Suppressor macrophage treated with lipopolysaccharide for 4 hours (primary cell): Measurements from ENCODE around the gene IGHMBP2.

ENCODE experiments used
- DNase-seq: peaks from one replicate; pipeline ENCODE4 v3.0.0-alpha.2; 2020

The IGHMBP2 gene

DNA sequence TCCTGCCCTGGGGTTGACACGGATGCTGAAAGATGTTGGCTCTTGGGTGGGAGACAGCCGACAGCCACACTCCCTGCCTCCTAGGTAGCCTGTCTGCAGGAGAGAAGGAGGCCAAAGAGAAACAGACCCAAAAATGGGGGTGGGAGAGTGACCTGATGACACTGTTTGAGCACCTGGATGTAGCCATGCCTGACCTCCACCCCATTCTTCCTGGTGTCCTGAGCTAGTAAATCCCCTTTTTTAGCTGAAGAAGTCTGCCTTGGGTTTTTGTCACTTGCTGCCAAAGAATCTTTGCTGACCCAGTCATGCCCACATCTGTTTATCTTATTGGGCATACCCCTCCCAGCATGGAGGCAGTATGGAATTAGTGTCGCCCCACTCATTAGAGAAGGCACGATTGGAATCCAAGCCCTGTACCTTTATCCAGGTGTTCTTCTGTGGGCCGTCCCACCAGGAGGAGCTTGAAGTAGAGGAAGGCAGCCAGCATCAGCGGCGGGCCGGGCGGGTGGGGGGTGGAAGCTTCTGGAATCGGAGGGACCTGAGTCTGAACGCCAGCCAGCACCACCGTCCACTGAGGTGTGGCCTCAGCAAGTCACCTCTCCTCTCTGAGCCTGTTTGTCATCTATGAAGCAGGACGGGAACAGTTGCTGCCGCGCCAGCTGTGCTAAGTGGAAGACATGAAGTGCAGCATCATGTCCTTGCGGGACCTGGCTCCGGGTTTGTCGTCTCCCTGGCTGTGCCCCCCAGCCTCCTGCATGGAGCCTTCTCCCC is 37.8 kb downstream of the IGHMBP2 start:
- no peak for DNase-seq

DNA sequence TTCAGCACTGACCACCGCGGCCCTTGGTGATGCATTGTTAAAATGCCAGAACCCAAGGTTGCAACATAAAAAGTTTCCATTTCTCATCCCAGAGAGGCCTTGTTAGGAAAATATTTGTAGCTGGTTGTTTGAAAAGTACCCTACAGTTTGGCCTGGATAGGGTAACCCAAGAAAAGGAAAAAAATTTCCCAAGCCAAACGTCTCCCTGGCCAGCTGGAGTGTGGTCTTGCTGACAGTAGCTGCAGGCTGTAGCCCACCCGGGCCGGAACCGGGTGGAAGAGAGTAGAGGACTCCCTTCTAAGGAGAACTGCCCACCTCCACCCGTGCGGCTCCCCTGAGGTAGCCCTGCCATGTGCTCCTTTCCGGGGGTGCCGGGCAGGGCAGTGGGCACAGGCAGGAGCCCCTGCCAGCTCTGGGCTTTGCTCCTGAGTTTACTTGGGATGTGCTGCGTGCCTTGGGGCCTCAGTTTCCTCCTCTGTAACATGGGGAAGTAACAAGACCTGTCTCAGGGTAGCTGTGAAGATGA is 38.5 kb downstream of the IGHMBP2 start:
- DNase-seq, result no peak

DNA sequence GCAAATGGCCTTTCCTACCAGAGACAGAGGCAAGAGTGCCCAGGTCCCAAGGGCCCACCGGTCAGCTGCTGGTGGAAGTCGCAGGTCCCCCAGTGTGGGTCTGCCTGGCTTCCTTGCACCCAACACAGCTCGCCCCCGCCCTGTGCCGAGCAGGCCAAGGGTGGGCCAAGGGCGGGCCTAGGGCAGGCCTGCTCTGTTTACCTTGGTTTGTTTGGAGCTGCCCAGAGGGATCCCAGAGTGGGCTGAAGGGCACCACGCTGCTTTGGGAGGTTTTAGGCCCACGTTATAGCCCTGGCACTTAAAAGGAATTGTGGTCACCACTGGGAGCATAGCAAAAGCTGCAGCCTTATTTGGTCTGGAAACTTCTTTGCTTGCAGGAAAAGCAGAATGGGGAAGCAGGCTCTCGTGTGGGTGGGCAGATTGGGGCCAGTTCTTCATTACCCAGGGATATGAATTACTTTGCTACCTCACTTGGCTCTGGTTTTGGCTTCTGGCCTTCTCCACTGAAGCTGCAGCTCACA is 39.1 kb downstream of the IGHMBP2 start:
- peak; percentile 73 for DNase-seq

DNA sequence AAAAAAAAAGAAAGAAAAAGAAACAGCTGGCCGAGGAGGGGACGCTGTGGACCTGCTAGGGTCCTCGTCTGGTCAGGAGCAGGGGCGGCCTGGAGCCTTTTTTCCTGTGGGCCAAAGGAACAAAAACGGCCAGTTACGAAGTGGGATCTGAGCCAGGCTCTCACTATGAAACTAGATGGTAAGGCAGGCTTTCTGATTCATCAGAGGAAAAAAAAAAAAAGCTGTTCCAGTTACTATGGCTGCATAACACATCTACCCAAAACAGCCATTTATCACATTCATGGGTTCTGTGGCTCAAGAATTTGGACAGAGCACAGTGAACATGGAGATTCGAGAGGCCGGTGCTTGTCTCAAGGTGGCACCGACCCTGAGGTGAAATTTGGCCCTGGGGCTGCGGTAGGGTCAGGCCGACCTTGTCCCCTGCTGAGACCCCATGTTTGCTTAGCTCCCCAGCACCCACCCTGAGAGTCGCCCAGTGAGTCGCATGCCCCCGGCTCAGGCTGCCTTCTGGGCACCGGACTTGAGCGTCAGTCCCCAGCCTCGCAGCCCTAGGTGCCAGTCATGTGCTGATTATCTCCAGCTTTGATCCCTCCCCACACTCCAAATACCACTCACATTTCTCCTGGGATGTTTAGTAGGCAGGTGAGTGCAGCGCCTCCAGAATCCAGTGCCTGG is 42.9 kb downstream of the IGHMBP2 start:
- no peak for DNase-seq

DNA sequence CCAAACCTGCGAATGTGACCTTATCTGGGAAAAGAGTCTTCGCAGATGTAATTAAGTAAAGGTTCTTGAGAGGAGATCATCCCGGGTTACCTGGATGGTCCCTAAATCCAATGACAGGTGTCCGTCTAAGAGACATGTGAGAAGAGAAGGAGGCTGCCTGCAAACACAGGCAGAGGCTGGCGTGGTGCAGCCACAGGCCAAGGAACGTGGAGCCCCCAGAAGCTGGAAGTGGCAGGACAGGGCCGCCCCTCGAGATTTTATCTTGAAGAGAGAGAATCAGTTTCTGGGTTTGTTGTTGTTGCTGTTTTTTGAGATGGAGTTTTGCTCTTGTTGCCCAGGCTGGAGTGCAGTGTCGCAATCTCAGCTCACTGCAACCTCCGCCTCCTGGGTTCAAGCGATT is 43.5 kb downstream of the IGHMBP2 start:
- DNase-seq, result no peak

DNA sequence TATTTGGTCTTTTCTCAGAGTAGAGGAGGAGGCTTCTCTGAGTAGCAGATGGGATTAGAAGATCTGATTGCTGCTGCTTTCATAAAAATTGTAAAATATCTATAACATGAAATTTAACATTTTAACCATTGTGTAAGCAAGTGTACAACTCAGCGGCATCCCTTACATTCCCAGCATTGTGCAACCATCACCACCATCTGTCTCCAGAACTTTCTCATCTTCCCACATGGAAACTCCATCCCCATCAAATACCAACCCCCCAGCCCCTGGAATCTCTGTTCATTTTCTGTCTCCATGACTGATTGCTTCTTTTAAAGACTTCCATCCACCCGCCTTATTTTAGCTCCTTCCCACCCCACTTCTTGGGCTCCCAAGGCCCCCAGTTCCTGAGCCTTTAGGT is 44.8 kb downstream of the IGHMBP2 start:
- DNase-seq, result no peak

DNA sequence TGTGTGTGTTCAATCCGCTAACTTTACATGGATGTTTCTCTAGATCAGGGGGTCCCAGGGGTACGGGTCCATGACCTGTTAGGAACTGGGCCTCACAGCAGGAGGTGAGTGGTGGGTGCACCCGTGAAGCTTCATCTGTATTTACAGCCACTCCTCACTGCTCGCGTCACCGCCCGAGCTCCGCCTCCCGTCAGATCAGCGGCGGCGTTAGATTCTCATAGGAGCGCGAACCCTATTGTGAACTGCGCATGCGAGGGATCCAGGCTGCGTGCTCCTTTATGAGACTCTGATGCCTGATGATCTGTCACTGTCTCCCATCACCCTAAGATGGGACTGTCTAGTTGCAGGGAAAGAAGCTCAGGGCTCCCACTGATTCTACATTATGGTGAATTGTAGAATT is 45.2 kb downstream of the IGHMBP2 start:
- no peak for DNase-seq

DNA sequence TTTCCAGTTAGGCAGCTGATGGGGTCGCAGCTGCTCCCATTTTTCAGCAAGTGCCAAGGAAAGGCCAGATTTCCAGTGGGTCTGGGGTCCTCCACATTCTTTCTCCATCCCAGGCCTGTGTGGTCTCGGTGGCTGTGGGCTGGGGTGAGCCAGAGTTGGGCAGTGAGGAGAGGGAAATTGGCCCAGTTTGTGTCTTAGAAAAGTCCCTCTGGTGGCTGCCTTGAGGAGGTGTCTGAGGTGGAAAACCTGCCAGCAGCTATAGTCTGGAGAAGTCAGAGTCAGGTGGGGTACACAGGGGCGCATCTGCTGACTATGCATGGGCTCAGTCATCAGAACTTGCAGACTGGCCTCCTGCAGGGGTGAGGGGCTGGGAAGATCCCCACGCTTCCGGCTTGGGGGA is 46.6 kb downstream of the IGHMBP2 start:
- DNase-seq, result no peak

DNA sequence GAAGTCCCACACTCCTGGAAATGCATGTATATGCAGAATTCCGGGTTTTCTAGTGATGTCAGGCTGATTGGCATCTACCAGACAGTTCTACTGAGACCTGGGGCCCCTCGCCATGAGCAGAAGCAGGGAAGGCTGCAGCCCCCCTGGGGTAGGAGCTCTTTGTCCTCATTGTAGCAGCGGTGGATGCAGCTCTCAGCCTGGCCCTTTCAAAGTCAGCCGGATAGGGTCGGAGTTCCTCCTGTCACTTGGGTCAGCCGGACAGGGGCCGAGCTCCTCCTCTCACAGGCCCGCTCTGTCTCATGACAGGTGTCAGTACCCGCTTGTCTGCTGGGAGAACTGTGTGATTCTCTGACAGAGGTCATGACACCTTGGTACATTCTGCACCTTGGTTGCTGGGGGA is 47.1 kb downstream of the IGHMBP2 start:
- DNase-seq, result no peak

DNA sequence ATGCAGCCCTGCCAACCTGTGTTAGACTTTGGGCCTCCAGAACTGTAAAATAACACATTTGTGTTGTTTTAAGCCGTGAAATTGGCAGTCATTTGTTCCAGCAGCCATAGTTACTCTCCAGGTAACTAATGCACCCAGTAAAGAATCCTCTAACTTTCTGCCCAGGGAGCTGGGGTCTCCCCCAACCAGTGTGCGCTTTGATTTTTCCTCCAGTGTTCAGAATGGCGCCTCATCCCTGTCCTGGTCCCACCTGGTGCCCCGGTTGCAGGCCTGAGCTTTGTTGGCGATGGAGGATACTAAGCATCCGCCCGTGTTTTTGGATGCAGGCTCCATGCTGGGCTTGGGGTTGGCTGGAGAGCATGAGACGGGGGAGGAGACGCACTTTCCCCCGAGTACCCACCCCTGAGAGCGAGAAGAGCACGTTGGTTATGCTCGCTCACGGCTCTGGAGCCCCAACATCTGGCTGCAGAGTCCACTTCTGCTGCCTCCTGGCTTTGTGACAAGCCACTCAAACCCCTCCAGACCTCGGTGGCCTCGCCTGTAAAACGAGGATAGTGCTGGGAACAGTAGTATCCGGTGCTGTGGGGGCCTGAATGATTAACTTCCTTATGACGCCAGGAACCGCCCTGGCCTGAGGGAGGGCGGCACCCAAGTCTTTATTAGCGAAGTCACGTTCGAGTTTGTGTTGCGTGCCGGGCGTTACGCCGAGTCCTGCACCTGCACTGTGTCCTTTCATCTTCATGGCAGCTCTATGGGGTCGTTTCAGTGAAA is 51.3 kb downstream of the IGHMBP2 start:
- peak; percentile 65 for DNase-seq

DNA sequence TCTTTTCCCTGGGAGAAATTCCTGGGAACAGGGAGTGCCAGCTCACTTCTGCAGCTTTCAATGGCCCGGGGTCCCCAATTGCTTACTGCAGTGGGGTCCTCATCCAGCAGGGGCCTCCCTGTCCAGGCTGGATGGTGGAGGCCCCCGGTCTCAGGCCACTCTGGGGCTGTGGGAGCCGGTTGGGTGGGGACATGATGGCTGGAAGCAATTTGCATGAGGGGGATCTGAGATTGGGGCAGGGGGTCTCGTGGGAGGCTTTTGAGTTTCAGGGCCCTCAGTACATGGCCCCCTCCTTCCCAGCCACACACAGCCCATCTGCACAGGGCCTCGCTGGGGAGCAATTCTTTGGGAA is 51.9 kb downstream of the IGHMBP2 start:
- no peak for DNase-seq

DNA sequence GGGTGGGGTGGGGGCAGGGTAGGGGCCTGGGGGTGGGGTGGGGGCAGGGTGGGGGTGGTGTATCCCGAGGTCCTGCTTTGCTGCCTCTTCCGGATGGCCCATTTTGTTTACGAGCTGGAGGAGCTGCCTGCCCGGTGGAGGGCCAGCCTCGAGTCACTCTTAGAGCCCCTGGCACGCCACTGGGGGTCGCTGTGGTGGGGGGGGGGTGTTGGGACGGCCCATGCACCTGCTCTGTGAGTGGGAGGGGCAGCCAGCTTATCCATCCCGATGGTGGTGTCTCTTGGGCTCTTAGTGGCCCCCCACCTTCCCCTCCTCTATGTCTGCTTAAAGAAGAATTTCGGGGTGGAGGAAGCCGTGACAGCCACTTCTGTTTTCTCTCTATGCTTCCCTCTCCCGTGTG is 52.5 kb downstream of the IGHMBP2 start:
- DNase-seq, result no peak

DNA sequence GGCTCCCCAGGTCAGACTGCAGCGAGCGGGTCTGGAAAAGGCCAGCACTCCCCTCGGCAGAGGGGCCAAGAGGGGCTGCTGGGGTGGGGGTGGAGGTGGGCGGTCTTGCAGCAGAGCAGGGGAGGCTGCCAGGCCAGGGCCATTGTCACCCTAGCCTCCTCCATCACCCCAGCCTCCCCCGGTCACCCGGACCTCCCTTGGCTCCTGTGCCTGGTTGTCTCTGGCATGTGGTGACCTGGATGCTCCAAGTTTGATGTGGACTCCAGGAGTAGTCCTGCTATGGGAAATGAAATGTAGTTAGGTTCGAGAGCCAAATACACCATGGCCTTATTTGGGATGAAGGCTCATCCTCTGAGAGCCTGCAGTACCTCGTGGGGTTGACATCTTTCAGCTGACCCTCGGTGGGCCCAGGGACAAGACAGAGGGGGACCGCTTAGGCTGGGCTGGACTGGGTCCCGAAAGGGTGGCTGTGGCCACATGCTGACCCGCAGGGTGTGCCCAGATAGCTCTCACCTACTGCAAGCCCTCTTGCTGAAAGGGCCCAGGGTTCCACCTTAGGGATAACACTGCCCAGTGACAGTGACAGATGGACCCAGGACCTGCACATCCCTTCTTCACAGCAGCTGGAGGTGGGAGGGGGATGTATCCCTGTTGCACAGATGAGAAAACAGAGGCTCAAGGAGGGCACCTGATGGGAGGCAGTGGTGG is 53.0 kb downstream of the IGHMBP2 start:
- no peak for DNase-seq

DNA sequence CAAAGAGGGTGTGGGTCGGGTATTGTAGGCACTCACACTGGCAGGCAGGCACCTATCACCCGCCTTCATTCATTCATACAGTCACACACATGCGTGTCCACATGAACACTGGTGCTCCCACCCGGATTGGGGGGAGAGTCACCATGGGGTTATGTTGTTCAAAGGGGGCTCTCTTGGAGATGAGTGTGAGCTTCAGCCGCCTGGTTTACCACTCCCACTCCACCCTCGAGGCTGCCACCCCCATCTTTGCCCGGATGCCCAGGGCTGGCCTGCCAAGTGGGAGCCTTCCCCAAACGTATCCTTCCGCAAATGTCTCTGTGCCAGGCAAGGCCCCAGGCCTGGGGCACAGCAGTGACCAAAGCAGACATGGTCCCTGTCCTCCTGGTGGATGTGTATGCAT is 54.5 kb downstream of the IGHMBP2 start:
- no peak for DNase-seq

DNA sequence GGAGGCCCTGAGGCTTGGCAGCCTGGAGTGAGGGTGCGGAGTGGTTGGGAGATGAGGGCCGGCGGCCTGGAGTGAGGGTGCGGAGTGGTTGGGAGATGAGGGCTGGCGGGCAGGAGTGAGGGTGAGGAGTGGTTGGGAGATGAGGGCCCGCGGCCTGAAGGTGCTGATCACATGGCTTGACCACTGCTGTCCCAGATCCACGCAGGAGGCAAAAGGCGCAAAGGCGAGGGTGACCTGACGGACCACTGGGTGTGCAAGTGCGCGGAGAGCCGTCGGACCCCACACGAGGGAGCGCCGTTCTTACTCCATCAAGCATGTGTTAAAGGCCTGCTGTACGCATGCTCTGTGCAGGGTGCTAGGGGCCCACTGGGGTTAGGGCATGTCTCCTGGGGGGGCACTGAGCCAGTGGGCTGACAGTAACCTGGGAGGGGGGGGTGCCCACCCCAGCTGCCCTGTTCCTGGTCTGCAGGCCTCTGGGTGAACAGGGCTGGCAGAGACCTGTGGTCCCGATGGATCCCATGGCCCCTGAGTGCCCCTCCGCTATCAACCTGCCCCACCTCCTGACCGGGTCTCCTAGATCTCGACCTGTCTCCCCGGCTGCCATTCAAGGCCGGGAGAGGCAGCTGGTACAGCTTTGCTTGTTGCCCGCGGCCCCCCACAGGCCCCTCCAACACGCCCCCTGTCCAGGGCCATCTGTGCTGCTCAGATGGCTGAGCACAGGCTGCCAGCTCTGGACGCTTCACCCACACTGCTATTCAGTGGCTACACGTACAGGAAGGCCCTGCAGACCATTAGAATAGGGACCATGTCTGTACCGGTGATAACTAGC is 56.0 kb downstream of the IGHMBP2 start:
- DNase-seq, result no peak

DNA sequence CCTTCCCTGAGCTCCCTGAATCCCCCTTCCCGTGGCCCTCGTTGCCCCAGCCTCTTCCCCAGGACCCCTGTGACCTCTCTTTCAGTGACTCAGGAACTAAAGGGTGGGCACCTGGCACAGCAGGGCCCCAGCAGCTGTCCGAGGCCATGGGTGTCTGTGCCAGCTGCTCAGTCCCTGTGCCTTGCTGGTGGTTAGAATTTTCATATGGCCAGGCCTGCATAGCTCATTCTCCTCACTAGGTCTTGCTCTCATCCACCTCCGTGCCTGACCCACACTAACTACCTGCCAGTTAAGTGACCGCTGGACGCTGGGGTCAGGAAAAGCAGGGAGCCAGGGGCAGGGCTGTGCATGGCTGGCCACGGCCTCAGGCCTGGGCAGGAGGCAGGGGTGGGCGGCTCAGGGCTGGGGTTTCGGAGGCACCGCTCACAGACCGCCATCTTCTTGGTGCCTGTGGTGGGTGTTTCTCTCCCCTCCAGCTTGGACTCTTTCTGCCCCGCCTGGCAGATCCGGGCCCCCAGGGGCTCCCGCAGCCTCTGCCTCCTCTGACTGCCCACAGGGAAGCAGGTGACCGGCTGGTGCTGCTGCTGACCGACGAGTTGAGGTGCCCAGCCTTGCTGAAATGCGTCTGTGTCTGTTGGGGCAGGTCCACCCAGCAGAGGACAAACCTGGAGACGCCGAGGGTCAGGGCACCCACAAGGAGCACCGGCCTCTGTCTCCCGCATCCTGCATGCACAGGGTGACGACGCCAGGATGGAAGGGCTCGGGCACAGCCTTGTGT is 56.8 kb downstream of the IGHMBP2 start:
- no peak for DNase-seq

DNA sequence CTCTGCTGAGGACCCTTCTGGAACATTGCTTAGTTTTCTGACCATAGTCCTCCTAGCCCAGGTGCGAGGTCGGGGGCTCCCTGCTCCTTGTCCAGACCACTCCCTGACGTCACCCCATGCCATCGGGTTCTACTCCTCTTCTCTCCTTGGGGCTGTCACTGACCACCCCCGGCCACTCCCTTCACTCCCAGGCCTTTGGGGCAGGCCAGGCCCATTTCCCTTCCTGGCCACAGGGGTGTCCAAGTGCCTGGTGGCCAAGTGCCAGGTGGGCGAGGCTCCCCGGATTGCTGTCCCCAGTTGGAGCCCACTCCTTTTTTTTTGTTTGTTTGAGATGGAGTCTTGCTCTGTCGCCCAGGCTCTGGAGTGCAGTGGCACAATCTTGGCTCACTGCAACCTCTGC is 57.6 kb downstream of the IGHMBP2 start:
- no peak for DNase-seq

DNA sequence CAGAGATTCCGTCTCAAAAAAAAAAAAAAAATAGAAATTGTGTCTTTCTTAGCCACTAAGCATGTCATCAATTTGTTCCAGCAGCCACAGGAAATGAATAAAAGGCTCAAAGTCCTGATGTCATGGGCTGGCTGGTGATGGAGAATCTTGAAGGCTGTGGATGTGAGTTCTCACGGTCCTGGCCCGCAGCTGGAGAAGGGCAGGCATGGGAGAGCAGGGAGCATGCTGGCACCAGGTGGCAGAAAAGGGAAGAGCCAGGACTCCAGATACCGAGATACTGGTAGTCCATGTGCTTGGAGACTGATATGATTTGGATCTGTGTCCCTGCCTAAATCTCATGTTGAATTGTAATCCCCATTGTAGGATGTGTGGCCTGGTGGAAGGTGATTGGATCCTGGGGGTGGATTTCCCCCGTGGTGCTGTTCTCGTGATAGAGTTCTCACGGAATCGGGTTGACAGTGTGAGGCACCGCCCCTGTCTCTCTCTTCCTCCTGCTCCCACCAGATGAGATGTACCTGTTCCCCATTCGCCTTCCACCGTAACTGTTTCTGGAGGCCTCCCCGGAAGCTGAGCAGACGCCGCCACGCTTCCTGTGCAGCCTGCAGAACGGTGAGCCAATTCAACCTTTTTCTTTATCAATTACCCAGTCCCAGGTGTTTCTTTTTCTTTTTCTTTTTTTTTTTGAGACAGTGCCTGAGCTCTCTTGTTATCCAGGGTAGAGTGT is 59.0 kb downstream of the IGHMBP2 start:
- DNase-seq, result no peak

DNA sequence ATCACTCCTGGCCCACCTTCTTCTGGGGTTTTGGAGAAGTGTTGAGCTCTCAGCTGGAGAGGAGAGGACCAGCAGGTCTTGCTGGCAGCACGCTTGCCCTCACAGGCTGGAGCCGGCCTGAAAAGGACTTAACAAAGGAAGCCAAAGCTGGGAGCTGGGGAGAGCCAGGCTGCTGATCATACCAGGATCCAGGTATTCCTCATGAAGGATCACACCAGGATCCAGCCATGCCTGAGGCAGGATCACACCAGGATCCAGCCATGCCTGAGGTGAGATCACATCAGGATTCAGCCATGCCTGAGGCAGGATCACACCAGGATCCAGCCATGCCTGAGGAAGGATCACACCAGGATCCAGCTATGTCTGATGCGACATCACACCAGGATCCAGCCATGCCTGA is 60.1 kb downstream of the IGHMBP2 start:
- DNase-seq, result no peak
